Endothelial cell of umbilical vein (primary cell): ENCODE measurements around the gene FRMD4A.

ENCODE experiments used
- EZH2 ChIP-seq: IDR thresholded peaks from 2 replicates; pipeline ENCODE4 v1.6.1; 2012; ENCODE audit warnings: borderline replicate concordance, low read depth, mild to moderate bottlenecking, moderate library complexity, low read length, inconsistent platforms; ENCODE audit not compliant: severe bottlenecking
- JUN ChIP-seq: IDR thresholded peaks from 2 replicates; pipeline ENCODE4 v1.6.1; 2011; ENCODE audit warnings: borderline replicate concordance, low read depth; ENCODE audit not compliant: insufficient read length, insufficient read depth
- MYC ChIP-seq: IDR thresholded peaks from one replicate; pipeline ENCODE4 v1.6.1; 2011; ENCODE audit warnings: mild to moderate bottlenecking, low read depth, low read length
- POLR2A ChIP-seq: IDR thresholded peaks from 2 replicates; pipeline ENCODE4 v1.6.1; 2012; ENCODE audit warnings: low read depth, mild to moderate bottlenecking, control low read depth, low read length
- POLR2AphosphoS5 ChIP-seq: IDR thresholded peaks from 2 replicates; pipeline ENCODE4 v1.6.1; 2012; ENCODE audit warnings: low read depth, mild to moderate bottlenecking, control low read depth, low read length, moderate library complexity; ENCODE audit not compliant: insufficient read depth
- TF ChIP-seq, protein P1 (sequence below): IDR thresholded peaks from 2 replicates; pipeline ENCODE4 v1.6.1; 2011; ENCODE audit not compliant: insufficient read depth, insufficient read length
- TF ChIP-seq, protein P2 (sequence below), 2 donors: IDR thresholded peaks; 1 replicate in 1 of 2; 2 replicates in 1 of 2; pipeline ENCODE4 v1.5.1; 2011; ENCODE audit warnings: low read length in 2 of 2, mild to moderate bottlenecking in 2 of 2, moderate library complexity in 2 of 2, control low read depth in 1 of 2, inconsistent platforms in 1 of 2, low read depth in 1 of 2; ENCODE audit not compliant: insufficient read depth in 1 of 2; ENCODE audit errors: extremely low read depth in 1 of 2

DNA sequence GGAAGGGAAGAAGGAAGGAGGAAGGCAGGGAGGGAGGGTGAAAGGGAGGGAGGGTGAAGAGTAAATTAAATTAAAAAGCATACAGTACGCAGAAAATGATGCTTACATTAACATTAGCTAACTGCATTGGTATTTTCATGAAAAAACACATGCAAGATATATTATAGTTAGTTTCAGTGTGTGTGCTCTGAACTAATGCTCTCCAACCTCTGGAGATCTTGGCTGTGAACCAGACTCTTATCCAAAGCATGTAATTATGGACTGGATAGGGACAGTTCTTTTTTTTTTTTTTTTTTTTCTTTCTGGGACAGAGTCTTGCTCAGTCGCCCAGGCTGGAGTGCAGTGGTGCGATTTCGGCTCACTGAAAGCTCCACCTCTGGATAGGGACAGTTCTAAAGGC lies 357.0 kb downstream of the FRMD4A start:
- TF ChIP-seq, protein P1, sequence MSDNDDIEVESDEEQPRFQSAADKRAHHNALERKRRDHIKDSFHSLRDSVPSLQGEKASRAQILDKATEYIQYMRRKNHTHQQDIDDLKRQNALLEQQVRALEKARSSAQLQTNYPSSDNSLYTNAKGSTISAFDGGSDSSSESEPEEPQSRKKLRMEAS, result no peak
- TF ChIP-seq POLR2AphosphoS5 (no peak), POLR2A (no peak), MYC (no peak), JUN (no peak), EZH2 (no peak)
- TF ChIP-seq, protein P2, sequence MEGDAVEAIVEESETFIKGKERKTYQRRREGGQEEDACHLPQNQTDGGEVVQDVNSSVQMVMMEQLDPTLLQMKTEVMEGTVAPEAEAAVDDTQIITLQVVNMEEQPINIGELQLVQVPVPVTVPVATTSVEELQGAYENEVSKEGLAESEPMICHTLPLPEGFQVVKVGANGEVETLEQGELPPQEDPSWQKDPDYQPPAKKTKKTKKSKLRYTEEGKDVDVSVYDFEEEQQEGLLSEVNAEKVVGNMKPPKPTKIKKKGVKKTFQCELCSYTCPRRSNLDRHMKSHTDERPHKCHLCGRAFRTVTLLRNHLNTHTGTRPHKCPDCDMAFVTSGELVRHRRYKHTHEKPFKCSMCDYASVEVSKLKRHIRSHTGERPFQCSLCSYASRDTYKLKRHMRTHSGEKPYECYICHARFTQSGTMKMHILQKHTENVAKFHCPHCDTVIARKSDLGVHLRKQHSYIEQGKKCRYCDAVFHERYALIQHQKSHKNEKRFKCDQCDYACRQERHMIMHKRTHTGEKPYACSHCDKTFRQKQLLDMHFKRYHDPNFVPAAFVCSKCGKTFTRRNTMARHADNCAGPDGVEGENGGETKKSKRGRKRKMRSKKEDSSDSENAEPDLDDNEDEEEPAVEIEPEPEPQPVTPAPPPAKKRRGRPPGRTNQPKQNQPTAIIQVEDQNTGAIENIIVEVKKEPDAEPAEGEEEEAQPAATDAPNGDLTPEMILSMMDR (IDR thresholded peaks at IDR 0.05; ENCODE audit: extremely low read depth in 1 of 2, insufficient read depth in 1 of 2, low read depth in 1 of 2, low read length in 2 of 2), result no peak
